Hepatocyte (in vitro differentiated cells): ENCODE measurements around the gene RABGAP1L.

Experiments used
- EZH2 ChIP-seq: fragments of 200-600 bp; sonication (generic); IDR thresholded peaks from 2 replicates; pipeline ENCODE4 v1.6.1; 2016; ENCODE audit warnings: antibody characterized with exemption, mild to moderate bottlenecking, borderline replicate concordance
- EZH2phosphoT487 ChIP-seq: fragments of 200-600 bp; sonication (generic); IDR thresholded peaks from one replicate; pipeline ENCODE4 v1.6.1; 2018; ENCODE audit warnings: antibody characterized with exemption, mild to moderate bottlenecking, low read depth, moderate library complexity; ENCODE audit not compliant: unreplicated experiment, severe bottlenecking
- TF ChIP-seq, protein P1 (sequence below): fragments of 200-600 bp; sonication (generic); IDR thresholded peaks from 2 replicates; pipeline ENCODE4 v1.5.1; 2016; ENCODE audit warnings: antibody characterized with exemption, mild to moderate bottlenecking; ENCODE audit not compliant: poor library complexity

DNA sequence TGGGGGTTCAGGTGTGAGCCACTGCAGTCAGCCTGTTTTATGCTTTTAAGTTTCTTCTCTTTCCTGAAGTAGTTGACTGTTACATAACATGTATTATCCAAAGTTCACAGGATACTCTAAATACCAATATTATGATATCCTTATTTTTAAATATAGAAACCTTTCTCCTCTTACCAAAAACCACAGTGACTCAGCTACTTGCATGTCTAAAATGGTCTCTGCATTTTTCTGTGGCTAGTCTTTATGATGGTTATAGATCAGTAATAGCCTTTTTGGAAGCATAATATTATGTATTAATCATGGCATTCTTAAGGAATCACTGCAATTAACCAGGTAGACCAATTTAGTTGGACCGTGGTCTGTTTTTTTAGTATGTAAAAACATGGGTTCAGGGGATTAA is 629.7 kb downstream of the RABGAP1L start:
- TF ChIP-seq EZH2, result no peak
- TF ChIP-seq, protein P1, sequence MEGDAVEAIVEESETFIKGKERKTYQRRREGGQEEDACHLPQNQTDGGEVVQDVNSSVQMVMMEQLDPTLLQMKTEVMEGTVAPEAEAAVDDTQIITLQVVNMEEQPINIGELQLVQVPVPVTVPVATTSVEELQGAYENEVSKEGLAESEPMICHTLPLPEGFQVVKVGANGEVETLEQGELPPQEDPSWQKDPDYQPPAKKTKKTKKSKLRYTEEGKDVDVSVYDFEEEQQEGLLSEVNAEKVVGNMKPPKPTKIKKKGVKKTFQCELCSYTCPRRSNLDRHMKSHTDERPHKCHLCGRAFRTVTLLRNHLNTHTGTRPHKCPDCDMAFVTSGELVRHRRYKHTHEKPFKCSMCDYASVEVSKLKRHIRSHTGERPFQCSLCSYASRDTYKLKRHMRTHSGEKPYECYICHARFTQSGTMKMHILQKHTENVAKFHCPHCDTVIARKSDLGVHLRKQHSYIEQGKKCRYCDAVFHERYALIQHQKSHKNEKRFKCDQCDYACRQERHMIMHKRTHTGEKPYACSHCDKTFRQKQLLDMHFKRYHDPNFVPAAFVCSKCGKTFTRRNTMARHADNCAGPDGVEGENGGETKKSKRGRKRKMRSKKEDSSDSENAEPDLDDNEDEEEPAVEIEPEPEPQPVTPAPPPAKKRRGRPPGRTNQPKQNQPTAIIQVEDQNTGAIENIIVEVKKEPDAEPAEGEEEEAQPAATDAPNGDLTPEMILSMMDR, result no peak
- TF ChIP-seq EZH2phosphoT487, result no peak
